Endothelial cell (in vitro differentiated cells): ENCODE measurements around the gene TET1. TPM values are rescaled to one million over a fixed set of nuclear protein-coding genes. Genes with fewer than 3 reads are reported as not detected.
A peak's percentile ranks its signal among the peaks of the same experiment; 100 is the strongest.

Source experiments
- DNase-seq: peaks from one replicate; pipeline ENCODE4 v3.0.0; 2021; ENCODE audit warnings: low spot score
- H3K27ac Mint-ChIP-seq: one replicate; pipeline ENCODE4 v1.8.0; 2021; ENCODE audit warnings: mixed read lengths, inconsistent platforms; ENCODE audit not compliant: unreplicated experiment
- H3K27me3 Mint-ChIP-seq: one replicate; pipeline ENCODE4 v1.8.0; 2021; ENCODE audit warnings: mild to moderate bottlenecking, moderate library complexity, mixed read lengths, inconsistent platforms; ENCODE audit not compliant: unreplicated experiment
- H3K36me3 Mint-ChIP-seq: one replicate; pipeline ENCODE4 v1.8.0; 2021; ENCODE audit warnings: mild to moderate bottlenecking, low read depth, mixed read lengths, inconsistent platforms; ENCODE audit not compliant: unreplicated experiment
- H3K4me1 Mint-ChIP-seq: one replicate; pipeline ENCODE4 v1.8.0; 2021; ENCODE audit warnings: mild to moderate bottlenecking, mixed read lengths, inconsistent platforms; ENCODE audit not compliant: unreplicated experiment
- H3K4me3 Mint-ChIP-seq: one replicate; pipeline ENCODE4 v1.8.0; 2021; ENCODE audit warnings: mild to moderate bottlenecking, mixed read lengths, inconsistent platforms; ENCODE audit not compliant: unreplicated experiment
- H3K9me3 Mint-ChIP-seq: one replicate; pipeline ENCODE4 v1.8.0; 2021; ENCODE audit warnings: mixed read lengths, inconsistent platforms; ENCODE audit not compliant: unreplicated experiment
- total RNA-seq: library from RNA; stranded (reverse); fragmentation: NEBNext Ultra II Directional; extraction: Animal tissue kit (Norgen Biotek cat#: 25700); gene quantifications from one replicate; pipeline ENCODE4 v1.2.1, GENCODE V29; 2021; ENCODE audit not compliant: unreplicated experiment
- TF ChIP-seq, protein P1 (sequence below): fragments of 200-600 bp; sonication (generic); IDR thresholded peaks from one replicate; pipeline ENCODE4 v1.5.0; 2021; ENCODE audit warnings: antibody characterized with exemption; ENCODE audit not compliant: unreplicated experiment

The TET1 gene
- total RNA-seq, 1 donor from 2014 or later: 20.3 TPM

DNA sequence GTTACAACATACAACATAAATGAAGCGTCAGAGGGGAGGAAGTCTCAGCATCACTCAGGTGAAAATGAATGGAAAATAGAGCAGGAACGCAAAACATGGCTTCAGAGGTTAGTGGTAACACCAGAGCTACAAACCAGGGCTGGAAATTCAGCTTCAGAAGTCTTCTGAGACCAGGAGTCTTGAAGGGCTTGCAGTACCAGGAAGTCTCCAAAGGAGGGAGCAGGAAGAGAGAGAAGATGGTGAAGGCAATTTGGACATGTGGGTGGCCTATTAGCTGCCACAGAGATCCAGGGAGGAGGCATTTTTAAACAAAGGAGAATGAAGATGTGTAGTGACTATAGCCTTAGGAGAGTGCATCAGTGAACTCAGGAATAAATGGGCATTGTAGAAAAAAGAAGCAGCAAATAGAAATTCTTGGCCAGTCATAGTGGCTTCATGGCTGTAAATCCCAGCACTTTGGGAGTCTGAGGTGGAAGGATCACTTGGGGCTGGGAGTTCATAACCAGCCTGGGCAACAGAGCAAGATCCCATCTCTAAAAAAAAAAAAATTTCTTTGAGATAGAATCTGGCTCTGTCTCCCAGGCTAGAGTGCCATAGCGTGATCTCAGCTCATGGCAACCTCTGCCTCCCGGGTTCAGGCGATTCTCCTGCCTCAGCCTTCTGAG lies 9.3 kb upstream of the TET1 start:
- Mint-ChIP-seq H3K4me3 (peak overlapping the region; percentile 31), H3K9me3 (no peaks in the 10 kb centered on the region), H3K36me3 (no peaks in the 10 kb centered on the region), H3K4me1 (peaks cover 5% of the 10 kb centered on the region), H3K27me3 (no peaks in the 10 kb centered on the region), H3K27ac (no peak overlapping the region)
- TF ChIP-seq, protein P1, sequence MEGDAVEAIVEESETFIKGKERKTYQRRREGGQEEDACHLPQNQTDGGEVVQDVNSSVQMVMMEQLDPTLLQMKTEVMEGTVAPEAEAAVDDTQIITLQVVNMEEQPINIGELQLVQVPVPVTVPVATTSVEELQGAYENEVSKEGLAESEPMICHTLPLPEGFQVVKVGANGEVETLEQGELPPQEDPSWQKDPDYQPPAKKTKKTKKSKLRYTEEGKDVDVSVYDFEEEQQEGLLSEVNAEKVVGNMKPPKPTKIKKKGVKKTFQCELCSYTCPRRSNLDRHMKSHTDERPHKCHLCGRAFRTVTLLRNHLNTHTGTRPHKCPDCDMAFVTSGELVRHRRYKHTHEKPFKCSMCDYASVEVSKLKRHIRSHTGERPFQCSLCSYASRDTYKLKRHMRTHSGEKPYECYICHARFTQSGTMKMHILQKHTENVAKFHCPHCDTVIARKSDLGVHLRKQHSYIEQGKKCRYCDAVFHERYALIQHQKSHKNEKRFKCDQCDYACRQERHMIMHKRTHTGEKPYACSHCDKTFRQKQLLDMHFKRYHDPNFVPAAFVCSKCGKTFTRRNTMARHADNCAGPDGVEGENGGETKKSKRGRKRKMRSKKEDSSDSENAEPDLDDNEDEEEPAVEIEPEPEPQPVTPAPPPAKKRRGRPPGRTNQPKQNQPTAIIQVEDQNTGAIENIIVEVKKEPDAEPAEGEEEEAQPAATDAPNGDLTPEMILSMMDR: peak; percentile 69
- peak; percentile 58 for DNase-seq

DNA sequence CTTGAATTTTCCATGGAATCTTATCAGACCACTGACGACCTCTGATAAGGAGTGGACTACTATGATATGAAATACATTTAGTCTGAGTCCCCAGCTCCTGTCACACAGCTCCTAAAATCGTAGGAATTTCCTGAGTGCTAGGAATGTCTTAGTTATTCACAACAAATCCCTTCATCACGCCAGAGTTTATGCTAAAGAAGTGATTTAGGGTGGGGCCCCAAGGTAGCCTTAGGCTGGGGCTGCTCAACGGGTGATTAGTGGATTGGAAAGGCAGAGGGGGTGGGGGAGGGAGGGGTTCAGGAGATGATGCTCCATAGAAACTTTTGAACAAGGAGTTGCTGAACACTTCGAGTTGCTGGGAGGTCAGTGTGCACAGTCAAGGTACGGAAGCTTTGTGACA lies 7.0 kb upstream of the TET1 start:
- Mint-ChIP-seq H3K9me3 (no peaks in the 10 kb centered on the region), H3K27me3 (no peaks in the 10 kb centered on the region), H3K36me3 (no peaks in the 10 kb centered on the region), H3K4me1 (peaks cover 5% of the 10 kb centered on the region), H3K27ac (no peak overlapping the region), H3K4me3 (no peak overlapping the region)
- no peak for DNase-seq
- TF ChIP-seq, protein P1: no peak

GRCh38 chr10:68553599-68553998 lies 6.5 kb upstream of the TET1 start:
- peaks cover 5% of the 10 kb centered on the region for H3K4me1 Mint-ChIP-seq
- H3K27me3 Mint-ChIP-seq: no peaks in the 10 kb centered on the region
- H3K27ac Mint-ChIP-seq: no peak overlapping the region
- DNase-seq: no peak
- H3K36me3 Mint-ChIP-seq: no peaks in the 10 kb centered on the region
- TF ChIP-seq, protein P1: no peak
- H3K9me3 Mint-ChIP-seq: no peaks in the 10 kb centered on the region
- H3K4me3 Mint-ChIP-seq: no peak overlapping the region

DNA sequence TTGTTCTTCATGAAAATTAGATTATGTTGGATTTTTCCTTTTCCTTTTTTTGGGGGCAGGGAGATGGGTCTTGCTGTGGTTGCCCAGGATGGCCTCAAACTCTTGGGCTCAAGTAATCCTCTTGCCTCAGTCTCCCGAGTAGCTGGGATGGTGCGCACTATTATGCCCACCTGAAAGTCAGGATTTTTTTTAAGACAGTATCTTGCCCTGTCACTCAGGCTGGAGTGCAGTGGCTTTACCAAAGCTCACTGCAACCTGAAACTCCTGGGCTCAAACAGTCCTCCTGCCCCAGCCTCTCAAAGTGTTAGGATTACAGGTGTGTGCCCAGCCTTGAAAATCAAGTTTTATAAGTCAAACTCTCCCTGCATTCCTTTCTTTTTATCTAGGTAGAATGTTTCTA lies 1.7 kb upstream of the TET1 start:
- Mint-ChIP-seq H3K4me1 (peaks cover 15% of the 10 kb centered on the region), H3K9me3 (no peaks in the 10 kb centered on the region), H3K27me3 (peaks cover 7% of the 10 kb centered on the region), H3K27ac (no peak overlapping the region), H3K4me3 (no peak overlapping the region), H3K36me3 (no peaks in the 10 kb centered on the region)
- DNase-seq: no peak
- TF ChIP-seq, protein P1: no peak

DNA sequence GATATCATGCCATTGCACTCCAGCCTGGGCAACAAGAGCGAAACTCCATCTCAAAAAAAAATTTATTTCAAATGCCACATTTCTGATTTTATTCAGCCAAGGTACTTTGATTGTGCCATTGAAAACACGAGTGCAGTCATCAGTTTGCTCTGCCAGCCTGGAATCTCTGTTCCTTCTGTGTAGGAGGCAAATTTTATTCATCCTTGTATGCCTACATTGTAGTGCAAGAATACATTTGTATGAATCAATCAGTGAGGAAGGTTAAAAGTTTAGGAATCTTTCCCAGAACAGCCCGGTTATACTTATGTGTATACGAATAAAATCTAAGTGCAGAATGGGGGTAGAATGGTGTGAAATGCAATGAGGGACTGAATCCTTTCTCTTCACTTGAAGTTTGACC lies 886 bp upstream of the TET1 start:
- H3K36me3 Mint-ChIP-seq: no peaks in the 10 kb centered on the region
- no peak for DNase-seq
- H3K27ac Mint-ChIP-seq: peak overlapping the region; percentile 28
- H3K27me3 Mint-ChIP-seq: peaks cover 7% of the 10 kb centered on the region
- TF ChIP-seq, protein P1: no peak
- H3K4me1 Mint-ChIP-seq: peaks cover 16% of the 10 kb centered on the region
- peak overlapping the region; percentile 88 for H3K4me3 Mint-ChIP-seq
- no peaks in the 10 kb centered on the region for H3K9me3 Mint-ChIP-seq
